Liver (tissue), 9 donors: ENCODE measurements around the gene HPCAL4. TPM values are rescaled to one million over a fixed set of nuclear protein-coding genes. Genes with fewer than 3 reads are reported as not detected.

Experiments used
- DNase-seq: peaks from one replicate; pipeline ENCODE4 v3.0.0-alpha.2; 2017; ENCODE audit warnings: low spot score
- H3K27ac ChIP-seq, 2 donors: one replicate each; pipeline ENCODE4 v1.7.0; 2013; ENCODE audit warnings: inconsistent platforms in 2 of 2, low read length in 2 of 2, control low read depth in 1 of 2, low read depth in 1 of 2, mild to moderate bottlenecking in 1 of 2
- H3K27me3 ChIP-seq, 4 donors: one replicate each; pipeline versions ENCODE4 v1.6.1 to v1.7.0; 2013; ENCODE audit warnings: low read length in 3 of 4, inconsistent platforms in 1 of 4, mild to moderate bottlenecking in 1 of 4, moderate library complexity in 1 of 4; ENCODE audit not compliant: control insufficient read depth in 4 of 4, insufficient read depth in 4 of 4
- H3K36me3 ChIP-seq, 4 donors: one replicate each; pipeline versions ENCODE4 v1.6.1 to v1.7.0; 2013; ENCODE audit warnings: low read length in 3 of 4, mild to moderate bottlenecking in 3 of 4, low read depth in 1 of 4, moderate library complexity in 1 of 4; ENCODE audit not compliant: control insufficient read depth in 4 of 4, insufficient read depth in 3 of 4
- H3K4me1 ChIP-seq, 4 donors: one replicate each; pipeline versions ENCODE4 v1.6.1 to v1.7.0; 2013; ENCODE audit warnings: low read length in 3 of 4, mild to moderate bottlenecking in 3 of 4, moderate library complexity in 1 of 4; ENCODE audit not compliant: control insufficient read depth in 4 of 4, insufficient read depth in 4 of 4
- H3K4me3 ChIP-seq, 3 donors: one replicate each; pipeline versions ENCODE4 v1.6.1 to v1.7.0; 2013; ENCODE audit warnings: low read length in 3 of 3, control low read depth in 1 of 3, low read depth in 1 of 3, mild to moderate bottlenecking in 1 of 3
- H3K9ac ChIP-seq, 2 donors: one replicate each; pipeline ENCODE4 v1.7.0; 2013; ENCODE audit warnings: low read length in 2 of 2, mild to moderate bottlenecking in 2 of 2, moderate library complexity in 2 of 2, control low read depth in 1 of 2, low read depth in 1 of 2
- H3K9me3 ChIP-seq, 4 donors: one replicate each; pipeline versions ENCODE4 v1.6.1 to v1.7.0; 2013; ENCODE audit warnings: low read length in 3 of 4; ENCODE audit not compliant: control insufficient read depth in 4 of 4
- EGR1 ChIP-seq, 2 donors: IDR thresholded peaks; 2 replicates each; pipeline ENCODE4 v1.6.1; 2016 to 2018; ENCODE audit warnings: antibody characterized with exemption in 2 of 2, low read depth in 2 of 2
- FOXA1 ChIP-seq: IDR thresholded peaks from 2 replicates; pipeline ENCODE4 v1.6.1; 2016; ENCODE audit warnings: antibody characterized with exemption
- FOXA2 ChIP-seq: IDR thresholded peaks from 2 replicates; pipeline ENCODE4 v1.6.1; 2016; ENCODE audit warnings: antibody characterized with exemption
- GABPA ChIP-seq, 2 donors: IDR thresholded peaks in 1 of 2; conservative IDR thresholded peaks in 1 of 2; 2 replicates each; pipeline ENCODE4 v1.6.1; 2016; ENCODE audit warnings: antibody characterized with exemption in 2 of 2, mild to moderate bottlenecking in 1 of 2, moderate library complexity in 1 of 2
- HNF4A ChIP-seq, 2 donors: conservative IDR thresholded peaks; 2 replicates each; pipeline ENCODE4 v1.6.1; 2016; ENCODE audit warnings: antibody characterized with exemption in 2 of 2, mild to moderate bottlenecking in 2 of 2
- HNF4G ChIP-seq: IDR thresholded peaks from 2 replicates; pipeline ENCODE4 v1.6.1; 2016; ENCODE audit warnings: antibody characterized with exemption
- NR2F2 ChIP-seq: IDR thresholded peaks from 2 replicates; pipeline ENCODE4 v1.6.1; 2016; ENCODE audit warnings: antibody characterized with exemption
- RAD21 ChIP-seq, 2 donors: IDR thresholded peaks; 2 replicates each; pipeline ENCODE4 v1.6.1; 2016; ENCODE audit warnings: antibody characterized with exemption in 2 of 2, mild to moderate bottlenecking in 2 of 2
- RXRA ChIP-seq, 2 donors: IDR thresholded peaks; 2 replicates each; pipeline ENCODE4 v1.6.1; 2017 to 2018; ENCODE audit warnings: antibody characterized with exemption in 2 of 2, mild to moderate bottlenecking in 1 of 2
- SP1 ChIP-seq: IDR thresholded peaks from 2 replicates; pipeline ENCODE4 v1.6.1; 2018; ENCODE audit warnings: antibody characterized with exemption, mild to moderate bottlenecking
- TAF1 ChIP-seq: conservative IDR thresholded peaks from 2 replicates; pipeline ENCODE4 v1.6.1; 2016; ENCODE audit warnings: antibody characterized with exemption, mild to moderate bottlenecking
- YY1 ChIP-seq: IDR thresholded peaks from 2 replicates; pipeline ENCODE4 v1.6.1; 2016; ENCODE audit warnings: antibody characterized with exemption, mild to moderate bottlenecking
- WGBS: extraction: QIAGEN DNeasy Blood & Tissue Kit; methylation state at CpG from one replicate; pipeline ENCODE4 v1.1.7; 2013; 5-methylcytosine and 5-hydroxymethylcytosine counted together
- polyA plus RNA-seq, 2 donors: library from polyadenylated mRNA; stranded (reverse) in 1 of 2; unstranded in 1 of 2; fragments of 200-250 nt in 1 of 2; fragments of >200 nt in 1 of 2; fragmentation: Nextera tagmentation in 1 of 2; extraction: Ambion mirVana in 1 of 2; gene quantifications; one replicate each; pipeline versions ENCODE4 v1.2.1 to v1.2.3, GENCODE V29; 2013 to 2015
- total RNA-seq, 2 donors: library from RNA; depleted of rRNA; stranded (reverse); fragments of >200 nt; gene quantifications; one replicate each; pipeline ENCODE4 v1.2.3, GENCODE V29; 2014
- TF ChIP-seq, protein P1 (sequence below): IDR thresholded peaks from 2 replicates; pipeline ENCODE4 v1.6.1; 2016; ENCODE audit warnings: antibody characterized with exemption
- TF ChIP-seq, protein P2 (sequence below): IDR thresholded peaks from 2 replicates; pipeline ENCODE4 v1.6.1; 2016; ENCODE audit warnings: antibody characterized with exemption
- TF ChIP-seq, protein P3 (sequence below): IDR thresholded peaks from 2 replicates; pipeline ENCODE4 v1.6.1; 2016; ENCODE audit warnings: antibody characterized with exemption, mild to moderate bottlenecking
- TF ChIP-seq, protein P4 (sequence below): fragments of 150-350 bp; IDR thresholded peaks from 2 replicates; pipeline ENCODE4 v1.5.1; 2017; ENCODE audit warnings: improper control_type of control experiment, low read depth, low read length; ENCODE audit not compliant: missing input control
- donor health status: healthy.
- donor health status: healthy.
- donor health status: healthy.
- donor health status: healthy.
- donor health status: healthy.

Gene HPCAL4
- total and polyA plus RNA-seq, 4 donors = not detected

DNA sequence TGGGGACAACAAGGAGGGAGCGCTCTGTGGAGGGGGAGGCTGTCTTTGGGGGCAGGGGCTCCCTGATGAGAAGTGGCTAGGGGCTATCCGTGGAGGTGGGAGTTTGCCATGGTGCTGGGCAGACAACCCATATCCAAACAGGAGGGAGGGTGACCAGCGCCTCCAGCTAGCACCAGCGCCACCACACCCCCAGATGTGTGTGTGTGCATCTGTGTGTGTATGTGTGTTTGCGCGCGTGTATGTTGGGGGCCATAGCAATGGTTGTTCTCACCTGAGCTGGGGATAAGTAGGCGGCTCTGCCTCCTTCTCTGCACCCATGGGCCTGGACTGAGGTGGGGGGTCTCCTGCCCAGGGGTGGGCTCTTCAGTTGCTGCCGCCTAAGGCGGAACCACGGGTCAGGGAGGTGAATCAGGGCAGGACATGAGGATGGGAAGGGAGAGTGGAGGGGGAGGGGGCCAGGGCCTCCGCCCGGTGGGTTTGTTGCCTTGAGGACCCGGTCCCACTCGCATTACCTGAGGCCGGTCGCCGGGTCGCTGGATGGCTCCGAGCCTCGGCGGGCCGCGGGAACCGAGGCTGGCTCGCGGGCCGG is 345 bp downstream of the HPCAL4 start:
- H3K4me1 ChIP-seq = peaks cover 0 to 14% (median 10%) of the 10 kb centered on the region in 4 donors
- 14% methylated on average over 28 of the region's 28 CpGs for WGBS
- H3K36me3 ChIP-seq = no peaks in the 10 kb centered on the region
- no peaks in the 10 kb centered on the region for H3K9me3 ChIP-seq
- H3K4me3 ChIP-seq = peak overlapping the region in 1 of 3 donors; percentile 35
- no peak for DNase-seq
- no peak overlapping the region for H3K27ac ChIP-seq
- peaks cover 4 to 7% (median 5%) of the 10 kb centered on the region in 4 donors for H3K27me3 ChIP-seq
- no peak for TF ChIP-seq GABPA (IDR thresholded peaks at IDR 0.05 in 1 of 2, conservative IDR thresholded peaks at IDR 0.05 in 1 of 2)
- TF ChIP-seq, protein P1, sequence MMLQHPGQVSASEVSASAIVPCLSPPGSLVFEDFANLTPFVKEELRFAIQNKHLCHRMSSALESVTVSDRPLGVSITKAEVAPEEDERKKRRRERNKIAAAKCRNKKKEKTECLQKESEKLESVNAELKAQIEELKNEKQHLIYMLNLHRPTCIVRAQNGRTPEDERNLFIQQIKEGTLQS = no peak
- TF ChIP-seq, protein P2, sequence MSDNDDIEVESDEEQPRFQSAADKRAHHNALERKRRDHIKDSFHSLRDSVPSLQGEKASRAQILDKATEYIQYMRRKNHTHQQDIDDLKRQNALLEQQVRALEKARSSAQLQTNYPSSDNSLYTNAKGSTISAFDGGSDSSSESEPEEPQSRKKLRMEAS = no peak
- no peak for TF ChIP-seq YY1
- TF ChIP-seq, protein P3, sequence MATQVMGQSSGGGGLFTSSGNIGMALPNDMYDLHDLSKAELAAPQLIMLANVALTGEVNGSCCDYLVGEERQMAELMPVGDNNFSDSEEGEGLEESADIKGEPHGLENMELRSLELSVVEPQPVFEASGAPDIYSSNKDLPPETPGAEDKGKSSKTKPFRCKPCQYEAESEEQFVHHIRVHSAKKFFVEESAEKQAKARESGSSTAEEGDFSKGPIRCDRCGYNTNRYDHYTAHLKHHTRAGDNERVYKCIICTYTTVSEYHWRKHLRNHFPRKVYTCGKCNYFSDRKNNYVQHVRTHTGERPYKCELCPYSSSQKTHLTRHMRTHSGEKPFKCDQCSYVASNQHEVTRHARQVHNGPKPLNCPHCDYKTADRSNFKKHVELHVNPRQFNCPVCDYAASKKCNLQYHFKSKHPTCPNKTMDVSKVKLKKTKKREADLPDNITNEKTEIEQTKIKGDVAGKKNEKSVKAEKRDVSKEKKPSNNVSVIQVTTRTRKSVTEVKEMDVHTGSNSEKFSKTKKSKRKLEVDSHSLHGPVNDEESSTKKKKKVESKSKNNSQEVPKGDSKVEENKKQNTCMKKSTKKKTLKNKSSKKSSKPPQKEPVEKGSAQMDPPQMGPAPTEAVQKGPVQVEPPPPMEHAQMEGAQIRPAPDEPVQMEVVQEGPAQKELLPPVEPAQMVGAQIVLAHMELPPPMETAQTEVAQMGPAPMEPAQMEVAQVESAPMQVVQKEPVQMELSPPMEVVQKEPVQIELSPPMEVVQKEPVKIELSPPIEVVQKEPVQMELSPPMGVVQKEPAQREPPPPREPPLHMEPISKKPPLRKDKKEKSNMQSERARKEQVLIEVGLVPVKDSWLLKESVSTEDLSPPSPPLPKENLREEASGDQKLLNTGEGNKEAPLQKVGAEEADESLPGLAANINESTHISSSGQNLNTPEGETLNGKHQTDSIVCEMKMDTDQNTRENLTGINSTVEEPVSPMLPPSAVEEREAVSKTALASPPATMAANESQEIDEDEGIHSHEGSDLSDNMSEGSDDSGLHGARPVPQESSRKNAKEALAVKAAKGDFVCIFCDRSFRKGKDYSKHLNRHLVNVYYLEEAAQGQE = no peak
- TF ChIP-seq SP1 = no peak
- TF ChIP-seq FOXA2 = no peak
- no peak for TF ChIP-seq RXRA (IDR thresholded peaks at IDR 0.05)
- no peak for TF ChIP-seq EGR1 (IDR thresholded peaks at IDR 0.05; ENCODE audit: low read depth in 2 of 2)
- no peak for TF ChIP-seq HNF4A (conservative IDR thresholded peaks at IDR 0.05)
- no peak for TF ChIP-seq RAD21 (IDR thresholded peaks at IDR 0.05)
- TF ChIP-seq HNF4G = no peak
- no peak for TF ChIP-seq FOXA1
- no peak for TF ChIP-seq TAF1
- TF ChIP-seq, protein P4, sequence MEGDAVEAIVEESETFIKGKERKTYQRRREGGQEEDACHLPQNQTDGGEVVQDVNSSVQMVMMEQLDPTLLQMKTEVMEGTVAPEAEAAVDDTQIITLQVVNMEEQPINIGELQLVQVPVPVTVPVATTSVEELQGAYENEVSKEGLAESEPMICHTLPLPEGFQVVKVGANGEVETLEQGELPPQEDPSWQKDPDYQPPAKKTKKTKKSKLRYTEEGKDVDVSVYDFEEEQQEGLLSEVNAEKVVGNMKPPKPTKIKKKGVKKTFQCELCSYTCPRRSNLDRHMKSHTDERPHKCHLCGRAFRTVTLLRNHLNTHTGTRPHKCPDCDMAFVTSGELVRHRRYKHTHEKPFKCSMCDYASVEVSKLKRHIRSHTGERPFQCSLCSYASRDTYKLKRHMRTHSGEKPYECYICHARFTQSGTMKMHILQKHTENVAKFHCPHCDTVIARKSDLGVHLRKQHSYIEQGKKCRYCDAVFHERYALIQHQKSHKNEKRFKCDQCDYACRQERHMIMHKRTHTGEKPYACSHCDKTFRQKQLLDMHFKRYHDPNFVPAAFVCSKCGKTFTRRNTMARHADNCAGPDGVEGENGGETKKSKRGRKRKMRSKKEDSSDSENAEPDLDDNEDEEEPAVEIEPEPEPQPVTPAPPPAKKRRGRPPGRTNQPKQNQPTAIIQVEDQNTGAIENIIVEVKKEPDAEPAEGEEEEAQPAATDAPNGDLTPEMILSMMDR = no peak
- no peak for TF ChIP-seq NR2F2
- H3K9ac ChIP-seq = no peak overlapping the region

DNA sequence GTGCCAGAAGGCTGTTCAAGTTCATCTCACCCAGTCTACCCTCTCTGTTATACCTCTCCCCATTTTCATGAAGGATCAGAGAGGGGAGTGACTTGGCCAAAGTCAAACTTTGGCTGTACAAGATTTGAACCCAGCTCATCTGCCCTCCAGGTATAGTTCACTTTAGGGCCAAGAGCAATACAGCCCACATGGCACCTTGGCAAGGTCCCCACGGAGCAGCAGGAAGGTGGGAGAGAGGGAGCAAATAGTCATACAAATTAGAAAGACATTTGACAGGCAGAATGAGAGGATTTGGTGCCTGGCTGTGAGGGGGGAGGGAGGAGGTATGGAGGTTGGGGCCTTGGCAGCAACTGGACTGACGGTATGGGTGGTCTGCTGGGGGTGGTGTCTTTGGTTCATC is 1.0 kb downstream of the HPCAL4 start:
- Histone ChIP-seq H3K4me1 (peaks cover 0 to 14% (median 10%) of the 10 kb centered on the region in 4 donors), H3K9me3 (no peaks in the 10 kb centered on the region), H3K4me3 (no peak overlapping the region), H3K9ac (no peak overlapping the region), H3K27me3 (peaks cover 4 to 7% (median 5%) of the 10 kb centered on the region in 4 donors), H3K36me3 (no peaks in the 10 kb centered on the region), H3K27ac (no peak overlapping the region)
- TF ChIP-seq, protein P4 = no peak
- no peak for TF ChIP-seq RXRA (IDR thresholded peaks at IDR 0.05)
- no peak for DNase-seq
- WGBS = 44% methylated on average over 2 of the region's 2 CpGs
